DND-41 (cell line): Measurements from ENCODE around the gene USP34.

Source experiments
- ATAC-seq: fragments of 200-7000 bp; cut with Tn5 transposase; 3 replicates; pipeline ENCODE4 v1.9.1; 2021; ENCODE audit warnings: low read depth; ENCODE audit not compliant: insufficient read depth
- DNase-seq: peaks from one replicate; pipeline ENCODE4 v3.0.0-alpha.2; 2020
- H2AFZ ChIP-seq: 2 replicates; pipeline ENCODE4 v1.6.0; 2012; ENCODE audit warnings: low read depth, low read length
- H3K27ac ChIP-seq: 2 replicates; pipeline ENCODE4 v1.5.1; 2012; ENCODE audit warnings: low read length, inconsistent platforms
- H3K27me3 ChIP-seq: fragments of 200-600 bp; sonication (generic); 2 replicates; pipeline ENCODE4 v1.6.0; 2012; ENCODE audit warnings: low read length, mild to moderate bottlenecking, inconsistent platforms; ENCODE audit not compliant: insufficient read depth, poor library complexity
- H3K36me3 ChIP-seq: 2 replicates; pipeline ENCODE4 v1.5.1; 2012; ENCODE audit warnings: low read length, inconsistent platforms; ENCODE audit not compliant: insufficient read depth
- H3K4me1 ChIP-seq: 2 replicates; pipeline ENCODE4 v1.5.1; 2012; ENCODE audit warnings: mild to moderate bottlenecking, low read length; ENCODE audit not compliant: insufficient read depth
- H3K4me2 ChIP-seq: 2 replicates; pipeline ENCODE4 v1.6.0; 2012; ENCODE audit warnings: mild to moderate bottlenecking, moderate library complexity, low read length, inconsistent platforms; ENCODE audit not compliant: insufficient read depth
- H3K4me3 ChIP-seq, 2 experiments: fragments of 200-600 bp in 1 of 2; shearing (Covaris generic) in 1 of 2; 2 replicates each; pipeline ENCODE4 v1.5.1; 2012 to 2016; ENCODE audit warnings: inconsistent platforms in 2 of 2, low read length in 2 of 2, mild to moderate bottlenecking in 2 of 2, low read depth in 1 of 2, moderate library complexity in 1 of 2
- H3K79me2 ChIP-seq: 2 replicates; pipeline ENCODE4 v1.6.0; 2012; ENCODE audit warnings: low read length, inconsistent platforms; ENCODE audit not compliant: insufficient read depth
- H3K9ac ChIP-seq: 2 replicates; pipeline ENCODE4 v1.6.0; 2012; ENCODE audit warnings: low read depth, mild to moderate bottlenecking, inconsistent platforms, low read length, moderate library complexity
- H3K9me3 ChIP-seq: 2 replicates; pipeline ENCODE4 v1.5.1; 2012; ENCODE audit warnings: low read length, moderate library complexity, mild to moderate bottlenecking, inconsistent platforms; ENCODE audit not compliant: insufficient read depth, severe bottlenecking
- H4K20me1 ChIP-seq: 2 replicates; pipeline ENCODE4 v1.6.0; 2012; ENCODE audit warnings: low read length; ENCODE audit not compliant: insufficient read depth
- CTCF ChIP-seq: IDR thresholded peaks from 2 replicates; pipeline ENCODE4 v1.5.1; 2012; ENCODE audit warnings: borderline replicate concordance, low read length, moderate library complexity, mild to moderate bottlenecking; ENCODE audit not compliant: poor library complexity, severe bottlenecking; ENCODE audit errors: extremely low read depth
- EZH2 ChIP-seq: IDR thresholded peaks from 3 replicates; pipeline ENCODE4 v1.6.1; 2012; ENCODE audit warnings: borderline replicate concordance, low read depth, mild to moderate bottlenecking, moderate library complexity, low read length, inconsistent platforms; ENCODE audit not compliant: severe bottlenecking

The USP34 gene

GRCh38 chr2:61193670-61194561, 277.0 kb downstream of the USP34 start:
- no peak overlapping the region for H3K4me3 ChIP-seq
- H3K27ac ChIP-seq = no peak overlapping the region
- H3K4me2 ChIP-seq = no peak overlapping the region
- ATAC-seq = peak; percentile 36; the same call in 1 of the 3 replicates
- H2AFZ ChIP-seq = no peak overlapping the region
- H3K36me3 ChIP-seq = peaks cover 54% of the 10 kb centered on the region
- no peak for DNase-seq
- no peak for TF ChIP-seq CTCF
- H3K27me3 ChIP-seq = no peaks in the 10 kb centered on the region
- no peaks in the 10 kb centered on the region for H3K4me1 ChIP-seq
- H4K20me1 ChIP-seq = peaks cover 3% of the 10 kb centered on the region; the same call in 1 of the 2 replicates
- no peaks in the 10 kb centered on the region for H3K79me2 ChIP-seq
- H3K9ac ChIP-seq = no peak overlapping the region
- no peaks in the 10 kb centered on the region for H3K9me3 ChIP-seq

GRCh38 chr2:61187085-61187484, 283.8 kb downstream of the USP34 start:
- H3K27me3 ChIP-seq = no peaks in the 10 kb centered on the region
- H4K20me1 ChIP-seq = peaks cover 17% of the 10 kb centered on the region; the same call in 1 of the 2 replicates
- no peak for DNase-seq
- no peak overlapping the region for H3K4me3 ChIP-seq
- no peak overlapping the region for H3K4me2 ChIP-seq
- H3K27ac ChIP-seq = no peak overlapping the region
- H3K79me2 ChIP-seq = peaks cover 20% of the 10 kb centered on the region
- H3K9me3 ChIP-seq = no peaks in the 10 kb centered on the region
- peaks cover 22% of the 10 kb centered on the region for H3K4me1 ChIP-seq
- peaks cover 96% of the 10 kb centered on the region for H3K36me3 ChIP-seq
- no peak overlapping the region for H2AFZ ChIP-seq
- TF ChIP-seq CTCF (no peak), EZH2 (no peak)
- no peak overlapping the region for H3K9ac ChIP-seq
- ATAC-seq = no peak

- H3K4me2 ChIP-seq = peak overlapping the region; percentile 21; the same call in 1 of the 2 replicates
- peaks cover 99% of the 10 kb centered on the region for H3K36me3 ChIP-seq
- H3K9me3 ChIP-seq = no peaks in the 10 kb centered on the region
Observed at GRCh38 chr2:61185231-61185728, 285.6 kb downstream of the USP34 start.

More at GRCh38 chr2:61185231-61185728, 285.6 kb downstream of the USP34 start:
- Histone ChIP-seq H3K9ac (no peak overlapping the region), H2AFZ (no peak overlapping the region), H3K4me3 (no peak overlapping the region), H4K20me1 (peaks cover 29% of the 10 kb centered on the region), H3K27me3 (no peaks in the 10 kb centered on the region), H3K79me2 (peaks cover 38% of the 10 kb centered on the region), H3K27ac (no peak overlapping the region), H3K4me1 (peaks cover 40% of the 10 kb centered on the region)
- ATAC-seq = no peak
- DNase-seq = no peak
- TF ChIP-seq EZH2 = no peak
- TF ChIP-seq CTCF = no peak
